ENCODE results near the gene KCNJ14. TPM values are rescaled to one million over a fixed set of nuclear protein-coding genes. Genes with fewer than 3 reads are reported as not detected.
A peak's percentile ranks its signal among the peaks of the same experiment; 100 is the strongest.

KCNJ14 gene
- total RNA-seq, 3 donors from 2014 or later = 0.80 to 1.6 (median 1.0) TPM

DNA sequence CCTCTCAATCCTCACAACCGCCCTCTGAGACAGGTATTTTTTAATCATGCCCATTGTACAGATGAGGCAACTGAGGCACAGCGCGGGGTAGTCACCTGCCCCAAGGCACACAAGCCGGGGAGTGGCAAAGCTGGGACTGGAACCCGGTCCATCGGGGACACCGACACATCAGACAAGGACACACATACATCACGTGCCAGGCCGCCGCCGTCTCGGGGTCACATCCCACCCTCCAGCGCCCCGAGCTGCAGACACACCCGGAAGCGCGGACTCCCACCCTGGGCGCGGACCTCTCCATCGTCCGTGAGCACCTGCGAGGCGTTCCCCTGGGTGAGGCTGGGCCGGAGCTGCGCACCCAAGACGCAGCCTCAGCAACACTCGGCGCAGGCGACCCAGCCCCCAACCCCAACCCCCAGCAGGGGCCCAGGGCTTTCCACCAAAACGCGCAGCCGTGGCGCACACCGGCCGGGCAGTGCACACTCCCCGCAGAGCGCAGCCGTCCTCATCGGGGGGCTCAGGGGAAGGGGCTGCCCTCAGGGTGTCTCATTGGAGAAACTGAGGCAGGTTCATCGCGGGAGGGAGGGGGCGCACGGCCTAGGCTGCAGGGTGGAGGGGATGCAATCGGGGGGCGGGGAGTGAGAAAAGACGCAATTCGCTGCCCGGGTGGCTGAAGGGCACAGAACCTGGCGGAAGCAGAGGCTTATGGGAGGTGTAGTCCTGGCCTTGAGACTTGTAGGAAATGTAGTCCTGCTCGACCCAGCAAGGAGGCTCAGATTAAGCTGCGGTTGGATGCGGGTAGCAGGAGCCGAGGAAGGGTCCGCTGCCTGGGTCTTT lies 58.1 kb downstream of the KCNJ14 start:
- H3K27me3 ChIP-seq = peaks cover 9 to 17% of the 10 kb centered on the region in 2 donors
- TF ChIP-seq, protein P1, sequence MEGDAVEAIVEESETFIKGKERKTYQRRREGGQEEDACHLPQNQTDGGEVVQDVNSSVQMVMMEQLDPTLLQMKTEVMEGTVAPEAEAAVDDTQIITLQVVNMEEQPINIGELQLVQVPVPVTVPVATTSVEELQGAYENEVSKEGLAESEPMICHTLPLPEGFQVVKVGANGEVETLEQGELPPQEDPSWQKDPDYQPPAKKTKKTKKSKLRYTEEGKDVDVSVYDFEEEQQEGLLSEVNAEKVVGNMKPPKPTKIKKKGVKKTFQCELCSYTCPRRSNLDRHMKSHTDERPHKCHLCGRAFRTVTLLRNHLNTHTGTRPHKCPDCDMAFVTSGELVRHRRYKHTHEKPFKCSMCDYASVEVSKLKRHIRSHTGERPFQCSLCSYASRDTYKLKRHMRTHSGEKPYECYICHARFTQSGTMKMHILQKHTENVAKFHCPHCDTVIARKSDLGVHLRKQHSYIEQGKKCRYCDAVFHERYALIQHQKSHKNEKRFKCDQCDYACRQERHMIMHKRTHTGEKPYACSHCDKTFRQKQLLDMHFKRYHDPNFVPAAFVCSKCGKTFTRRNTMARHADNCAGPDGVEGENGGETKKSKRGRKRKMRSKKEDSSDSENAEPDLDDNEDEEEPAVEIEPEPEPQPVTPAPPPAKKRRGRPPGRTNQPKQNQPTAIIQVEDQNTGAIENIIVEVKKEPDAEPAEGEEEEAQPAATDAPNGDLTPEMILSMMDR (IDR thresholded peaks at IDR 0.05) = no peak
- no peak overlapping the region for H3K27ac ChIP-seq

DNA sequence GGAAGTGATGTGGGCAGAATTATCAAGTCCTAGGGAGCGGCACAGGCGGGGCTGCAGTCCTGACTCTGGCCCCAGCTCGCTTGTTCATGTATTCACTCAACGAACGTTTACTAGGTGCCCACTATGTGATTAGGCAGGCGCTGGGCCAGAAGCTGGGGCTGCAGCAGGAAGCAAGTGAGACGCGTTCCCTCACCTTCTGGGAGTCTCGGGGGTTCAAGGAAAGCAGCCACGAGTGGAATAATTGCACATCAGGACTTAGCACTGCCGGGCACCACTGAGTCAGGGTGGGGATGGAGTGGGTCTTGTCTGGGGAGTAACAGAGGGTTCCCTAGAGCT lies 58.7 kb downstream of the KCNJ14 start:
- intact Hi-C loops (cut with DNase I; ENCODE audit: low total_unique reads) = no loop called here
- no peak for DNase-seq (ENCODE audit: low spot score in 2 of 2)
- Histone ChIP-seq H3K4me3 (peak overlapping the region in 2 of 3 donors; percentile 67 to 68), H3K36me3 (no peaks in the 10 kb centered on the region), H3K27ac (no peak overlapping the region), H3K4me1 (peaks cover 0 to 5% of the 10 kb centered on the region in 2 donors), H3K9me3 (no peaks in the 10 kb centered on the region), H3K27me3 (peaks cover 9 to 17% of the 10 kb centered on the region in 2 donors)
- TF ChIP-seq POLR2AphosphoS5 (IDR thresholded peaks at IDR 0.05) = no peak
- TF ChIP-seq, protein P1 (IDR thresholded peaks at IDR 0.05) = no peak
- no peak for TF ChIP-seq POLR2A (IDR thresholded peaks at IDR 0.05)

More for the DNA sequence above, 58.1 kb downstream of the KCNJ14 start:
- DNase-seq (ENCODE audit: low spot score in 2 of 2) = no peak
- Histone ChIP-seq H3K4me3 (peak overlapping the region; percentile 29 to 68 (median 67)), H3K9me3 (no peaks in the 10 kb centered on the region), H3K36me3 (no peaks in the 10 kb centered on the region), H3K4me1 (peaks cover 0 to 5% of the 10 kb centered on the region in 2 donors)
- intact Hi-C loops (cut with DNase I; ENCODE audit: low total_unique reads) = no loop called here

DNA sequence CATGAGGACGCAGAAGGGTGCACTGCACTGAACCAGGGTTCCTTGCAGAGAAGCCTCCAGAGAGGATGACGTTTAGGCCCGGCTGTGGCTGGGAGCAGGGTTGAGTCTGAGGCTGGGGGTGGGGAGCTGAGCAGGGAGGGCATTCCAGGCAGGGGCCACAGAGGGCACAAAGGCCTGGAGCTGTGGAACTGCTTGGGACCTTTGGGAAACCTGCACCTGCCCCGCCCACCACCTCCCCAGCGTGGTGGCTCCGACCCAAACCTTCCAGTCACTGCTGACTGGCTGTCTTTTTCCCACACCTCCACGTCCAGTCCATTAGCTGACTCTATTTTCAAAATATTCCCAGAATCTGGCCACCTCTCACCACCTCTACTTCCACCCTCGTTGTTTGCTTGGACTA lies 61.2 kb downstream of the KCNJ14 start:
- no peak for DNase-seq (ENCODE audit: low spot score in 2 of 2)
- intact Hi-C loops (cut with DNase I; ENCODE audit: low total_unique reads) = no loop called here
- peaks cover 3 to 11% of the 10 kb centered on the region in 2 donors for H3K27me3 ChIP-seq
- TF ChIP-seq, protein P1 (IDR thresholded peaks at IDR 0.05) = no peak
- TF ChIP-seq POLR2AphosphoS5 (IDR thresholded peaks at IDR 0.05) = no peak
- TF ChIP-seq POLR2A (IDR thresholded peaks at IDR 0.05) = no peak
- no peak overlapping the region for H3K27ac ChIP-seq
- H3K4me1 ChIP-seq = peaks cover 0 to 5% of the 10 kb centered on the region in 2 donors
- no peaks in the 10 kb centered on the region for H3K36me3 ChIP-seq
- H3K9me3 ChIP-seq = no peaks in the 10 kb centered on the region
- H3K4me3 ChIP-seq = no peak overlapping the region

Other genes starting within 250 kb of the KCNJ14 start
- gene CARD8, start 199.7 kb upstream of the KCNJ14 start, total RNA-seq = 10 to 100 TPM; 35.0 to 39.0 (median 35.8) TPM
- gene ZNF114, start 185.5 kb upstream of the KCNJ14 start, total RNA-seq = 1 to 10 TPM in 1 of 3 donors, under 1 TPM in 1, not detected in 1; 0.32 to 1.3 TPM
- gene EMP3, start 130.0 kb upstream of the KCNJ14 start, total RNA-seq = 10 to 100 TPM; 18.4 to 71.4 (median 24.1) TPM
- 10 to 100 TPM in 1 of 3 donors, 1 to 10 TPM in 2; 5.9 to 10.5 (median 6.2) TPM for gene TMEM143, start 91.6 kb upstream of the KCNJ14 start, total RNA-seq
- gene SYNGR4, start 91.2 kb upstream of the KCNJ14 start, total RNA-seq = not detected
- 10 to 100 TPM; 66.2 to 85.0 (median 68.5) TPM for gene KDELR1, start 64.0 kb upstream of the KCNJ14 start, total RNA-seq
- under 1 TPM in 2 of 3 donors, not detected in 1; 0.32 to 0.33 TPM for gene GRIN2D, start 61.9 kb upstream of the KCNJ14 start, total RNA-seq
- gene GRWD1, start 9.6 kb upstream of the KCNJ14 start, total RNA-seq = 10 to 100 TPM; 25.0 to 35.4 (median 30.1) TPM
- gene CYTH2, start 13.8 kb downstream of the KCNJ14 start, total RNA-seq = 10 to 100 TPM; 42.2 to 74.7 (median 70.4) TPM
- 1 to 10 TPM in 2 of 3 donors, not detected in 1; 1.3 to 2.9 TPM for gene LMTK3, start 56.3 kb downstream of the KCNJ14 start, total RNA-seq
- 1 to 10 TPM in 2 of 3 donors, not detected in 1; 5.6 to 7.5 TPM for gene SULT2B1, start 96.6 kb downstream of the KCNJ14 start, total RNA-seq
- not detected for gene SPACA4, start 151.2 kb downstream of the KCNJ14 start, total RNA-seq
- 1 to 10 TPM in 2 of 3 donors, not detected in 1; 3.3 to 5.6 TPM for gene FAM83E, start 159.5 kb downstream of the KCNJ14 start, total RNA-seq
- gene RPL18, start 163.6 kb downstream of the KCNJ14 start, total RNA-seq = 1,000 to 10,000 TPM; 1,880 to 2,937 (median 2,507) TPM
- 10 to 100 TPM in 2 of 3 donors, 1 to 10 TPM in 1; 7.4 to 10.8 (median 10.5) TPM for gene SPHK2, start 163.9 kb downstream of the KCNJ14 start, total RNA-seq
- gene DBP, start 181.8 kb downstream of the KCNJ14 start, total RNA-seq = 10 to 100 TPM in 1 of 3 donors, 1 to 10 TPM in 2; 3.9 to 10.8 (median 5.0) TPM
- gene CA11, start 190.6 kb downstream of the KCNJ14 start, total RNA-seq = 10 to 100 TPM in 1 of 3 donors, 1 to 10 TPM in 2; 2.2 to 14.2 (median 9.8) TPM
- gene NTN5, start 217.4 kb downstream of the KCNJ14 start, total RNA-seq = 1 to 10 TPM in 2 of 3 donors, under 1 TPM in 1; 0.64 to 2.9 (median 2.6) TPM
- 1 to 10 TPM in 2 of 3 donors, not detected in 1; 2.6 to 5.9 TPM for gene FUT2, start 240.4 kb downstream of the KCNJ14 start, total RNA-seq